ENCODE results near the gene FOXJ3. TPM values are rescaled to one million over a fixed set of nuclear protein-coding genes. Genes with fewer than 3 reads are reported as not detected.

FOXJ3 gene
- total RNA-seq, 1 donor from 2014 or later = 13.2 TPM

DNA sequence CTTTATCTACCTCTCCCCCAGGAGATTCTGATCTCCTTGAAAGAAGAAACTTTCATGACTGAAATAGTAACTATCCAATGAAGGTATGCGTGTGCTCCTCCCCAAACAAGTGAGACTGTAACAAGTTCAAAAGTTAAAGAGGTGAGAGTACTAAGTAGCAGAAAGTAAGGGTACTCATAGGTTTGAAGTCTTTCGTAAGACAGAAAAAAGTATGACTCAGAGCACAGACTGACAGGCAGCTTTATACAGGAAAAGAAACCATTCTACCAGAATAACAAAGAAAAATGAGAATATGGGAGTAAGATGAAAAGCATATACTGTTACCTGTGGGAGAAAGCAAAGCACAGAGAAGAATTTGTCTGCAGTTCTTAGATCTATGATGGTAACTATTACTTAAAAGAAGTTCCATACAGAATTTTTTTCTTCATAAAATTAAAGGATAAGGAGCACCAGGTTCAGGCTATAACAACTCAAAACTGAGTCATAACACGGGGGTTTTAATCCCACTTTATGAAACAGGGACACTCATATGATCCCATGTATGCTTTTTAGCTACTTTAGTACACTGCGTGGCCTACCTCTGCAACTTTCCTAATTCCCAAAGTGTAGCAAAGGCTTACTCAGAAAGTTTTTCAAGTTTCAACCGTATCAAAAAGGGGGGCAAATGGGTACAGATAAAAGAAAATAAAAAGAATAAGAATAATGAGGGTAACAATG lies 52.0 kb downstream of the FOXJ3 start:
- no peak for FAIRE-seq
- DNase-seq (ENCODE audit: low read depth) = peak; percentile 84
- TF ChIP-seq, protein P1, sequence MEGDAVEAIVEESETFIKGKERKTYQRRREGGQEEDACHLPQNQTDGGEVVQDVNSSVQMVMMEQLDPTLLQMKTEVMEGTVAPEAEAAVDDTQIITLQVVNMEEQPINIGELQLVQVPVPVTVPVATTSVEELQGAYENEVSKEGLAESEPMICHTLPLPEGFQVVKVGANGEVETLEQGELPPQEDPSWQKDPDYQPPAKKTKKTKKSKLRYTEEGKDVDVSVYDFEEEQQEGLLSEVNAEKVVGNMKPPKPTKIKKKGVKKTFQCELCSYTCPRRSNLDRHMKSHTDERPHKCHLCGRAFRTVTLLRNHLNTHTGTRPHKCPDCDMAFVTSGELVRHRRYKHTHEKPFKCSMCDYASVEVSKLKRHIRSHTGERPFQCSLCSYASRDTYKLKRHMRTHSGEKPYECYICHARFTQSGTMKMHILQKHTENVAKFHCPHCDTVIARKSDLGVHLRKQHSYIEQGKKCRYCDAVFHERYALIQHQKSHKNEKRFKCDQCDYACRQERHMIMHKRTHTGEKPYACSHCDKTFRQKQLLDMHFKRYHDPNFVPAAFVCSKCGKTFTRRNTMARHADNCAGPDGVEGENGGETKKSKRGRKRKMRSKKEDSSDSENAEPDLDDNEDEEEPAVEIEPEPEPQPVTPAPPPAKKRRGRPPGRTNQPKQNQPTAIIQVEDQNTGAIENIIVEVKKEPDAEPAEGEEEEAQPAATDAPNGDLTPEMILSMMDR (IDR thresholded peaks at IDR 0.05; ENCODE audit: insufficient read depth, low read length, severe bottlenecking) = no peak
- H3K4me3 ChIP-seq (ENCODE audit: low read depth, low read length) = no peak overlapping the region
- H3K36me3 ChIP-seq (ENCODE audit: control insufficient read depth, insufficient read depth, low read length) = no peaks in the 10 kb centered on the region
- no peaks in the 10 kb centered on the region for H3K27me3 ChIP-seq (ENCODE audit: control insufficient read depth, insufficient read depth, low read length)

DNA sequence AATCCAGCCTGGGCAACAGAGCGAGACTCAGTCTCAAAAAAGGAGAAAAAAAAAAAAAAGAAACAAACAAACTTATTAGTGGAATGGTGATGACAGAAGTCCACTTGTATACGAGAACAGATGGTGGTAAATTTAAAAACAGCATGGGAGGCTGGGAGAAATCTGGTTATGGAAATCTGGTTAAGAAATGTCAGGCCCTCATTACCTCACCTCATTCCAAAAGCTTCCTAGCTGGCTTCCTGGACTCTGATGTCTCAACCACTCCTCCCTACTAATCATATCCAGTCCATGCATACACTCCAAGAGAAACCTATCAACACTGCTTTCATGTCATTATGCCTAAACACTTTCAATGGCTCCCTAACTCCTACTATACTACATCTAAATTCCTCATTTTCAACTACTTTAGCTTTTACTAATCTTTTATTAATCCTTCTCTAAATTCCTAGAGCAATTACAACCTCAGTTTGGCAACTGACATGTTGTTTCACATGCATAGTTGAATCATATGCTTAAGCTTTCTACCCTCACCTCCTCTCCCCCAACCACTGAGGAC lies 52.9 kb downstream of the FOXJ3 start:
- H3K27me3 ChIP-seq (ENCODE audit: control insufficient read depth, insufficient read depth, low read length) = no peaks in the 10 kb centered on the region
- TF ChIP-seq, protein P1 (IDR thresholded peaks at IDR 0.05; ENCODE audit: insufficient read depth, low read length, severe bottlenecking) = no peak
- no peak overlapping the region for H3K4me3 ChIP-seq (ENCODE audit: low read depth, low read length)
- peaks cover under 1% of the 10 kb centered on the region for H3K36me3 ChIP-seq (ENCODE audit: control insufficient read depth, insufficient read depth, low read length)
- no peak for FAIRE-seq
- DNase-seq (ENCODE audit: low read depth) = peak; percentile 60

DNA sequence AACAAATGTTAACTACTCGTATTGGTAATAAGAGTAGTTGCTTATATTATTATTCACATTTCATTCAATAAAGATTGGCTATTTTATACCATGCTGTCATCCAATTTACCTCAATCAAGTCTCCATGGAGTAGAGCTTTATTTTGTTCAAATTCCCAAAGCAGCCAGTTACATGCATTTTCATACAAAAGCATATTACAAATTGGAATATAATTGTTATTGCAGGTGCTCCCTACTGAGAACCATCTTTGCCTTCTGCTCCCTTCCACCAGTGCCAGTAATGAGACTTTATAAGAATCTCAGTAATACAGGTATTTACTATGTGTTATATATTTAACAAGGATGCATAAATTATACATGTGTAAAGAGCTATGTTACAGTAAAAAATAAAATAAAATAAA lies 54.2 kb downstream of the FOXJ3 start:
- TF ChIP-seq, protein P1 (IDR thresholded peaks at IDR 0.05; ENCODE audit: insufficient read depth, low read length, severe bottlenecking) = no peak
- Histone ChIP-seq H3K4me3 (ENCODE audit: low read depth, low read length) (no peak overlapping the region), H3K36me3 (ENCODE audit: control insufficient read depth, insufficient read depth, low read length) (peaks cover 1% of the 10 kb centered on the region), H3K27me3 (ENCODE audit: control insufficient read depth, insufficient read depth, low read length) (no peaks in the 10 kb centered on the region)
- FAIRE-seq = no peak
- DNase-seq (ENCODE audit: low read depth) = no peak

DNA sequence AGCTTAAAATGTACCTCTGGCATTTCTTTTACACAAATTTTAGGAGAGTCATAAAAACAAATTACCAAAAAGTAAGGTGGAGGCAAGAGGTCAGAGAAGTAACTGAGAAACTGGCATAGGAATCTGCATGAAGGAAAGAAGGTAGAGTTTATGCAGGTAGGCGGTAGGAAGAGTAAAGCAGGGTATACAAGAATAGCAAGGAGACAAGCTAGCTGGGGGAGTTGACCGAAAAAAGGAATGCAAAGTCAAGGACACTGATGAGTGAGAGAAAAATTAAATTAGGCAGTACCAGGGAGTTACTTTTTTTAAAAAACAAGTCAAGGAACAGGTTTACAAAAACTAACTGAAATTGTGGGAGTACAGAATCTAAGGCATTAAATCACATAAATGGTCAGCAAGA lies 56.0 kb downstream of the FOXJ3 start:
- TF ChIP-seq, protein P1 (IDR thresholded peaks at IDR 0.05; ENCODE audit: insufficient read depth, low read length, severe bottlenecking) = no peak
- peaks cover 1% of the 10 kb centered on the region for H3K36me3 ChIP-seq (ENCODE audit: control insufficient read depth, insufficient read depth, low read length)
- H3K4me3 ChIP-seq (ENCODE audit: low read depth, low read length) = no peak overlapping the region
- DNase-seq (ENCODE audit: low read depth) = no peak
- H3K27me3 ChIP-seq (ENCODE audit: control insufficient read depth, insufficient read depth, low read length) = no peaks in the 10 kb centered on the region
- FAIRE-seq = no peak

DNA sequence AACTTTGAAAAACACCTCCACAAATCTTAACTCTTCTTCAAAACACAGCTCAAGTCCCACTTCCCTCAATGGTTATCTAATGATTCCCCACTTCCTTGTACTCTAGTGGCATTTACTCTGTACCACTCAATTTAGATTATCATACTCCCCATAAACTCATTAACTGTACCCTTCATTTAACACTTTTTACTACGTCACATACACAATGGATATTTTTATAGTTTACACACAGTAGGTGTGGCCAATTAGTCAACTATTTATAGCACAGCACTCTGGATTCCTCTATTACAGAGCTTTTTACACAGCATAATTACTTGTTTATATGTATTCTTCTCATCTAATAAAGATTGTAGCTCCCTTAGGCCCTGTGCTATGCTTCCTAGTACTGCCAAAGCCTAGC lies 62.1 kb downstream of the FOXJ3 start:
- Histone ChIP-seq H3K27me3 (ENCODE audit: control insufficient read depth, insufficient read depth, low read length) (no peaks in the 10 kb centered on the region), H3K4me3 (ENCODE audit: low read depth, low read length) (no peak overlapping the region), H3K36me3 (ENCODE audit: control insufficient read depth, insufficient read depth, low read length) (peaks cover 1% of the 10 kb centered on the region)
- FAIRE-seq (no peak), DNase-seq (ENCODE audit: low read depth) (no peak)
- TF ChIP-seq, protein P1 (IDR thresholded peaks at IDR 0.05; ENCODE audit: insufficient read depth, low read length, severe bottlenecking) = no peak

Data from bronchial epithelial cell (primary cell).